ENCODE results near the gene KLHDC4.
"Not testable (repeated sequence)": the region's sequence is repeated elsewhere in the genome, so short reads cannot be mapped to it uniquely, and the experiment has no call there.

Gene KLHDC4

DNA sequence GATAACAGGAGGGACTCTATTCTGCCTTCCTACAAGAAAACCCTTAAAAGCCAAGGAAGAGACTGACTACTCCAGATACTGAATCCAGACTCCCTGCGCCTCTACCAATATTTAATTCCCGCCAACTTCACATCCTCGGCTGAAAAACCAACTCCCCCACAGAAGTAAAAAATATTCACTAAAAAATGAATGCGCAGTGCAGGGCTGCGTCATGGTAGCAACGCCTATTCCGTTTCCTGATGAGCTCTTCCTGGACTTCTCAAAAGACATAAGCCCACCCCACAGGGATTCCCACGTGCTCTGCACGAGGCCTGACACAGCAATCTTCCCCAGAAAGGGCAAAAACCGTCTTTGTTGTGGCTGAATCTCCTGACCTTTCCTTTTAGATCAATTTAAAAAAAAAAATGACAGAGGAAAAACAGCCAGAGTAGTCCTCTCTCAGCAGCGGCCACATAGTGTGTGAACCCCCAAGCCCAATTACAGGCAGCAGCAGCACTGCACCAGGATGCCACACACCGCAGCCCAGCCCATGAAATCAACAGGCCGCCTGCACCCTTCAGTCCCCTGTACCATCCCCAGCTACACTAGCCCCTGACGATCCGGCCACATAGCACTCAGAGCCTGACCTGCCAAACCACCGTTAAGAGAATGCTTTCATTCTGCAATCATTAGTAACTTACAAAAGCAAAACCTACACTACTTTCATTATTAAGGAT is 23.9 kb downstream of the KLHDC4 start:
- no peak for DNase-seq

DNA sequence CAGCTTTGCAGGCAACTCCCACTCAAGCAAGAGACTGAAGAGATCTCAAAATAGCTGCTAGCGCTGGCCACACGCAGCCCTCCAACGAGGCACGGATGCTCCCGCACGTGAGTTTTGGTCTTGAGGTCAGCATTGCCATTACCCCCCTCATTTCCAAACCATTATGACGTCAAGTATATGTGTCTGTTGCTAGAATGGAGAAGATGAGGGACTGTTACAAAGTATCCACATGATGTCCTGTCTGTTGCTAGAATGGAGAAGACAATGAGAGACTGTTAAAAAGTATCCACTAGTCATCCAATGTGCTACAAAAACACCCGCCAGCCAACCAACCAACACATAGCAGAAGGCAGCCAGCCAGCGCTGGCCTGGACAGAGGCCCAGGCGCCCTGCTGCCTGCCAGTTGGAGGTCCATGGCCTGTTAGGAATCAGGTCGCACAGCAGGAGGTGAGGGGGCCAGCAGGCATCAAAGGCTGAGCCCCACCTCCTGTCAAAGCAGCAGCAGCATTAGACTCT is 24.8 kb downstream of the KLHDC4 start:
- no peak for DNase-seq

DNA sequence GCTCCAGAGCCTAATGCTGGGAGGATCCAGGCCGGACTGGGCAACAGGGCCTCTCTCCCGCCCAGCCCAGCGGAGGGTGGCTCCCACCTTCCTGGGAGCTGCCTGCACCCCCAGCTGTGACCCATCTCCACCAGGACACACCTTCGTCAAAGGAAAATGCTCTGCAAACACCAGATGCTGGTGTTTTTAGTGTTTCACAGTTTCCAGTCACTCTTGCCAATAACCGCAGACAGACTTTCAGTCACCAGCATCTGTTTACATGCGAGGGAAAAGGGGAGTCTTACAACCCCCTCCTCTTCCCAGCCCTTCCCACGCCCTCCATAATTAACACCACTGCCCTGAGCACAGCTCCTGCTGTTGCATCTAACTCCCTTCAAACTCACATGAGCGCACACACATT is 25.3 kb downstream of the KLHDC4 start:
- DNase-seq, result no peak

DNA sequence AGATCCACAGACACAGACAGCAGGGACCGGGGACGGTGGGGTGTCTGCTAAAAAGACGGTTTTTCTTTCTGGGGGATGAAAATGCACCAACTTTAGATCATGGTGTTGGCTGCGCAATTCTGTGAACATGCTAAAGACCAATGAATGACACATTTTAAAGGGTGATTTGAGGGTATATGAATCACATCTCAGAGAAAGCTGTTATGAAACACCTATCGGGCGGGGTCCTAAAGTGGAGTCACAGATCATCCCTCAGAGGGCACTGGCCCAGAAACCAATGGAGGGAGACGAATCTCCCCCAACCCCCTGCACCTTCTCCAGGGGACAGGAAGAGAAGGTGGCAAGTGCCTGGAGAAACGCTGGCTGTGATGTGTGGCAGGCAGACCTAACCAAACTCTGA is 26.0 kb downstream of the KLHDC4 start:
- DNase-seq, result no peak

DNA sequence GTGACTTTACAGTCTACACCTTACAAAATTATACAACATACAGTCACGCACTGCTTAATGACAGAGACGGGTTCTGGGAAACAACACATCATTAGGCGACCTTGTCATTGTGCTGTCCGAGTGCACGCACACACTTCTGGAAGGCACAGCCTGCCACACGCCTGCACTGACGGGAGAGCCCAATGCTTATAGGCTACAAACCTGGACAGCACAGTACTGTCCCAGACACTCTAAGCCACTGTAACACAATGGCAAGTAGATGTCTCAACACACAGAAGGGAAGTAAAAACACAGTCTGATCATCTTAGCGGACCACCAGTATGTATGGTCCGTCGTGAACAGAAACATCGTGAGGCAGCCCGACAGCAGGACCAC is 29.8 kb downstream of the KLHDC4 start:
- no peak for DNase-seq

DNA sequence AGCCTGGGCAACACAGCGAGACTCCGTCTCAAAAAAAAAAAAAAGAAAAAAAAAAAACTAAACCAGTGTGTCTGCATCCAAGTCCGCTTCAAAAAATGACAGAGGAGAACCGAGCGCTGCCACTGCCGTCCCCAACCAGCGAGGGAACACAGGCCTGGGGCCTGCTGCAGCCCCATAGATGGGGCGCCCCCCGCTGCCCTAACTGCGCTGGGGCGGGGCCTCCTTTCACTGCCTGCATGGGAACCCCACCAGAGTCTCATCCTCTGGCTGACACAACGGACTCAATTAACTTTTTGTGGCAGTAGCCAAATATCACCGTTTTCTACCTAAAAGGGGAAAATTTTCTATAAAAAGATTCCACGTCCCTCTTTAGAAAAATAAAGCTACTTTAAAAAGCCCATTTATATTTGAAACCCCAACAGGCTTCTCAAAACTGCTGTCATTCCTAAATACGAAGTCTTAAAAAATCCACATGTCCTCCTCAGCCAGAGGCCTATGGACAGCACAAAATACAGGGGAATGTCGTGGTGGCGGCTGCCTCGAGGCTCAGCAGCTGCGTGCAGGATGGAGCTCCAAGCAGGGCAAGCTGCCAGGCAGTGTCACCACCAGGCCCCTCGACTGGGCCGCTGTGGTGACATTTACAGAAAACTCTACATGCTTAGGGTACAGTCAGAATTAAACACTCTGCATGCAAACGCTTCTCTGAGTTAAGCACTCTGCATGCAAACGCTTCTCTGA is 30.3 kb downstream of the KLHDC4 start:
- no peak for DNase-seq

DNA sequence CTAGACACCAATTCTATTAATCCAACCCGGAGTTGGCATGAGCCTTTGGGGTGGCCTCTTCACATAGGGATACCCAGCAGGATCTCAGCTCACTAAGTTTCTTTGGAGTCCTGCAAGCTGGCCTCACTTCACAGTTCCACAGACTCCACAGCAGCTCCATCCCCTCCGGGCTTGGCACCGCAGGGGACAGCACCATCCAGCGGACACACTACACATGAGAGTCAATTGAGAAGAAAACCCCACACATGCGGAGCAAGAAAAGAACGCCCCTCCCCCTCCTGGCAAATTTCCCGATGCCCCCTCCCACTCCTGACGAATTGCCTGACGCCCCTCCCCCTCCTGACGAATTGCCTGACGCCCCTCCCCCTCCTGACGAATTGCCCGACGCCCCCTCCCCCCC is 31.1 kb downstream of the KLHDC4 start:
- DNase-seq, result no peak

DNA sequence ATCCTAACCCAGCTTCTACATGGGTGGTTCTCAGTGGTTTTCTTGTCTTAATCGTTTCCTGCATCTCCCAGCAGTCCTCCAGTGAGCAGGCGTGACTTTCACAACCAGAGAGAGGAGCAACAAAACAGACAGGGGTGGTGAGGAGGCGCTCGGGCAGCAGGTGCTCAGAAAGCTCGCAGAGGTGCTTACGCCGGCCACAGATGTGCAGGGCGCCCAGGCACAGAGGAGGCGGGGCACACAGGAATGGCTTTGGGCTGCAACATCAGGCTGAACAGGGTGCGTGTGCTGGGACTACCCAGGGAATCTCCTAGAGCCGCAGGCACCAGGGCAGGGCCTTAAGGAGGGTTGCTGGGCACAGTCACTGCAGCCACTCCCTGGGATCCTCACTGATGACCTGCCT is 32.6 kb downstream of the KLHDC4 start:
- no peak for DNase-seq

DNA sequence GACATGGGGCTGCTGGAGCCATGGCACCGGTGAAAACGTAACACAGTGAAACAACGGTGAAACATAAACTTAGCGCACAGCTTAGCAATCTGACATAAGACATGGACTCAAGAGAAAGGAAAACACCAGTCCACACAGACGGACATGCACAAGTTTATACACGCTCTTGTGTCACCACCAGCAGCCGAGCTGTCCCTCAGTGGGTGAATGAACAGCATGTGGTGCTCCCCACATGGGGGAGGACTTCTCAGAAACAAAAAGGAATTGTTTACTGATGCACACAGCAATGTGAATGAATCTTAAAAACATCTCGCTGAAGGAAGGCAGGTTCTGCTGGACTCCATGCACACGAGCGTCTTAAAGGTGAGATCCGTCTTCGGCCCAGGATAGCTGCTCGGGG is 34.2 kb downstream of the KLHDC4 start:
- no peak for DNase-seq

DNA sequence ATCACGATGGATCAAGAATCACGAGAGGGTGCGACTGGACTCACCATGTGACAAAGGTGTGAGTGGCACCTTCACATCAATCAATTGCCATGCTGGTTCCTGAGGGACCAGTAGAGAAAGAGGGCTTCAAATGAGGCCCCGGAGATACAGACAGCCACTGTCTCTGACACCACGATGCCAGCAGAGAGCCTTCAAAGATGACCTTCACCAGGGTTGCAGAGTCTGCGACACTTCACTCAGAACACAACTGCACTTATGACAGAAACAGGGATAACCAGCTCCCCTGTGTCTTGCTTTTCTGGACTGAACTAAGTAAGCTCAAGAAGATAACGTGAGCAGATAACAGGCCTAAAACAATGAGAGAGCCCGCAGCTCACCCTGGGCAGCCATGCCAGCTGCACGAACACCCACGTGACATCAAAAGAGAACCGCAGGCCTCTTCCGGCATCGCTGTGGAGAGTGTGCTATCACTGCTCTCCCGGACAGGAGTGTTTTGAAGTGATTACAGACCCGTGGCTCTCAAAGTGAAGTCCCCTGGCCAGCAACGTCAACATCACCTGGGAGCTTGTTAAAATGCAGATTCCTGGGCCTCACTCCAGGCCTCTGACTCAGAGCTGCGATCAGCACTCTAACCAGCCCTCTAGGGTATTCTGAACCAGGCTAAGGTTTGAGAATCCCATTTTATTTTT is 36.4 kb downstream of the KLHDC4 start:
- no peak for DNase-seq

DNA sequence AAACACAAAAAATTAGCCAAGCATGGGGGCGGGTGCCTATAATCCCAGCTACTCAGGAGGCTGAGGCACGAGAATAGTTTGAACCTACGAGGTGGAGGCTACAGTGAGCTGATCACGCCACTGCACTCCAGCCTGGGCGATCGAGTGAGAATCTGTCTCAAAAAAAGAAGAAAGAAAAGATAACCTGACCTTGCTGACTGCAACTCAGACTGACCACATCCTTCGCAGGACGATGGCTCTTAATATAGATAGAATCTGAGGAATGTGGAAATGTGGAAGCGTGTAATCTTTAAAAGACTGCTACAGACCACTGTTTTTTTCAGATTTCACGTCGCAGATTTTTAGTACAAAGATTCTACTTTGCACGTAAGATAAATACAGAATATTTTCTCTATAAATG is 37.8 kb downstream of the KLHDC4 start:
- DNase-seq, result no peak

DNA sequence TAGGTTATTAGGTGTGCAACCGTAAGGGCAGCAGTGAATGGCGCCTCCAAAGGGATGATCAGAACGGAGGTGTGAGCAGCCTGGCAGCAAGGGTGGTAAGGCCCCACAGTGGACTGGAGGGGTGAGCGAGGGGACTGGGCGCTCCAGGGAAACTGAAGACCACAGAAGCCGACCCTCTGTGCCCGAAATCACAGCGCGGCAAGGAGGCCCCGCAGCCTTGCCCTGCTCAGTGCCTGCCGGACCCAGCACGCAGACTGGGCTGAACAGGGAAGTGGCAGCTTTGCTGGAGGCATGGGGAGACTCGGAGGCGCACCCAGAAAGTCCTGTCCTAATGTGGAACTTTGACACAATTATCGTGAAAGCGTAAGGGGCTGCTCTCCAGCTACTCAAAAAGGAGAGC is 38.4 kb downstream of the KLHDC4 start:
- DNase-seq, result no peak

DNA sequence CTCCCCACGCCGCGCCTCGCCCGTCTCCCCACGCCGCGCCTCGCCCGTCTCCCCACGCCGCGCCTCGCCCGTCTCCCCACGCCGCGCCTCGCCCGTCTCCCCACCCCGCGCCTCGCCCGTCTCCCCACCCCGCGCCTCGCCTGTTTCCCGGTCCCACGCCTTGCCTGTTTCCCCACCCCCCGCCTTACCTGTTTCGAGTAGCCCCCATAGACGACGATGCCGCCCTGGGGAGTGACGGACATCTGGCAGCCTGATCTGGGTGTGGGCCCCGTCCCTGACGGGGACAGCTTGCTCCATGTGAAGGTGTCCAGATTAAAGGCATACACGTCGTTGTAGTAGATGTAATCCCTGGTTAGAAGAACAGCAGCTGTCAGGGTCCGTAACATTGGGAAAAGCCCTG is 39.2 kb downstream of the KLHDC4 start:
- DNase-seq, result not testable (repeated sequence)

DNA sequence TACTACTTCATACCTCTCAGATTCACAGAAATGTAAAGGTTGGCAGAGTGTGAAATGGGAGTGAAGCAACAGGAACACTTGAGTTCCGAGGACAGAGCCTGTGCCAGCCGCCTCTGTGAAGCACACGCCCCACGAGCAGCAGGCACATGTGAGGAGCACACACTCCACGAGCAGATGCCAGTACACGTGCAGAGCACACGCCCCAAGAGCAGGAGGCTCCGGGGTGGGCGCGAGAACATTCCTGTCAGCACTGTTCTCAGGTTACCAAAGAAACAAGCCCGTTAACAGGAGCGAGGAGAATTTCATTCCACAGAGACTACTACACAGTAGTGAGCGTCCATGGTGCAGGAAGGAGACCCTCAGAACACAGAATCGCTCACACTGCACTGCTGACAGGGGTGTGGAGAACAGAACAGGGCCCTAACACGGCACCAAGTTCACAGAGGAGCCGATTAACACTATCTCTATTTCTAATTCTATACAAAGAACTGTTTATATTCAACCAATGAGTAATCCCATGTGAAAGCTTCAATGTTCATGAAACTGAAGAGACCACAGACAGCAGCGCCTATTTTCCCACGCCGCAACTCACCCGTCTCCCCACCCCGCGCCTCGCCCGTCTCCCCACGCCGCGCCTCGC is 40.1 kb downstream of the KLHDC4 start:
- DNase-seq, result no peak

DNA sequence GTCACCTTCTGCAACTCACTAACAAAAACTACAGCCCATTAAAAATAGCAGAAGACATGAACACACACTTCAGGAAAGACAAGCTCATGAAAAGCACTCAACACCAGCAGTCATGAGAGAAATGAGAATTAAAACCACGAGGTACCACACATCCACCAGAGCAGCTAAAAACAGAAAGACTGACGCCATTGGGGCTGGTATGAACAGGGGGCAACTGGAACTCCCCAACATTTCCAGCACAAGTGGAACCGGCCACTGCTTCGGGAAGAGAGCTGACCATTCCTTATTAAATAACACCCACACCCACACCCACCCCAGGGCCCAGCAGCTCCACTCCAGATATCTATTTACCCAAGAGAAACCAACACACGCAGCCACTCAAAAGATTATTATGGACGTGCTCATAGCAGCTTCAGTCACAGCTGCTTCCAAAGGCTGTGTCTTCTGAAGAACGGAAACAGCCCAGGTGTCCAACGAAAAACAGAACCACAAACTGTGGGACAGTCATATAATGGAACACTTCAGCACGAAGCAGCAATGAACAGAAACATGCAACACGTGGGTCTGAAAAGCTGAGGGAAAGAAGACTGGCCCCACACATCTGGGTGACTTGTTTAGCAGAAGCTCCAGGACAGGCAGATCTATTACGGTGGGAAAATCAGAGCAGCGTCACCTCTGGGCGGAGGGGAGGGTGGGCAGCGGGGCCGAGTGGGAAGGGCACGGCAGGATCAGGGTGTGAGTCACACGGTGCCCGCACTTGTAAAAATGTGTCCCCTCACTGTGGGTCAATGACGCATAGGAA is 41.1 kb downstream of the KLHDC4 start:
- no peak for DNase-seq

DNA sequence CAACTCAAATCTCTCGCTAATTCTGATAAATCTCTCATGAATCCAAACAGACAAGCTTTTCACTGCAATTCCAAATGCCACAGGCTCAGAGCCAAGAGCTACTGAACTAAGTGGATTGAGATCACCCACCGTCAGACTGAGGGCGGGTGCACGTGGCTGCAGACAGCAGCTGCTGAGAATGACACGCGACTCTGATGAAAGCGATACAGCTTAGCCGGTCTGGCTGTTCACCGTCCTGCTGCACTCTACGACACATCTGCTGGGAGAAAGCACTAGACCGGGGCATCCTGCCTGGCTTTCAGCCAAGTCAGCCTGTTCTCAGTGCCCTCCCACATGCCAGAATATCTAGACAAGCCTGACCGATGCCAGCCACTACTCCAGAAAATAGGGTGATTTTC is 42.6 kb downstream of the KLHDC4 start:
- DNase-seq, result peak in 1 of 2 experiments; percentile 33

DNA sequence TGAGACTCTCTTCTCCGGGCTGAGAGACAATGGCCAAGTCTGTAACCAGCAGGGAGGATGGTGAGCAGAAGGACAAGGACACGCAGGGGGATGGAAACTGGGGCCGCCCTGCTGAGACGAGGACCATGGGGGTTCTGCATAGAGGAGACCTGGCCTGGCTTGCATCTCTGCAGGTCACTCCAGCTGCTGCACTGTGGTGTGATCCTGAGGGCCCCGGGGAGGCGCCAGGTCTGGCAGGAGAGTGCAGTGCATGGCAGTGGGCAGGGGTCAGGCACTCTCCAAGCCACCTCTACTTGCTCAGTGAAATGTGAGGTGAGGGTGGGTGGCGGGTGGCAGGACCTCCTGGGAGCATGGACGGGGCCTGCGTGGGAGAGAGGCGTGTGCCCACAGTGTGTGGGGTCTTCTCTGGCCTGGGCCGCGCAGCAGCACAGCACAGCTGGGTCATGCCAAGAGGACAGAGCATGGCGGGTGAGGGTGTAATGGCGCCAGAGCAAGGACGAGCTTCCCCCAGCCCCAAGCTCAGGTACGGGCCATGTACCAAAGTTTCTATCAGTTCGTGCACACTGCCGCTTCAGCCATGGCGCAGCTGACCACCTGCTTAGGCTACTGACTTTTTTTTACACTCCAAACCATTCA is 43.1 kb downstream of the KLHDC4 start:
- DNase-seq, result no peak

DNA sequence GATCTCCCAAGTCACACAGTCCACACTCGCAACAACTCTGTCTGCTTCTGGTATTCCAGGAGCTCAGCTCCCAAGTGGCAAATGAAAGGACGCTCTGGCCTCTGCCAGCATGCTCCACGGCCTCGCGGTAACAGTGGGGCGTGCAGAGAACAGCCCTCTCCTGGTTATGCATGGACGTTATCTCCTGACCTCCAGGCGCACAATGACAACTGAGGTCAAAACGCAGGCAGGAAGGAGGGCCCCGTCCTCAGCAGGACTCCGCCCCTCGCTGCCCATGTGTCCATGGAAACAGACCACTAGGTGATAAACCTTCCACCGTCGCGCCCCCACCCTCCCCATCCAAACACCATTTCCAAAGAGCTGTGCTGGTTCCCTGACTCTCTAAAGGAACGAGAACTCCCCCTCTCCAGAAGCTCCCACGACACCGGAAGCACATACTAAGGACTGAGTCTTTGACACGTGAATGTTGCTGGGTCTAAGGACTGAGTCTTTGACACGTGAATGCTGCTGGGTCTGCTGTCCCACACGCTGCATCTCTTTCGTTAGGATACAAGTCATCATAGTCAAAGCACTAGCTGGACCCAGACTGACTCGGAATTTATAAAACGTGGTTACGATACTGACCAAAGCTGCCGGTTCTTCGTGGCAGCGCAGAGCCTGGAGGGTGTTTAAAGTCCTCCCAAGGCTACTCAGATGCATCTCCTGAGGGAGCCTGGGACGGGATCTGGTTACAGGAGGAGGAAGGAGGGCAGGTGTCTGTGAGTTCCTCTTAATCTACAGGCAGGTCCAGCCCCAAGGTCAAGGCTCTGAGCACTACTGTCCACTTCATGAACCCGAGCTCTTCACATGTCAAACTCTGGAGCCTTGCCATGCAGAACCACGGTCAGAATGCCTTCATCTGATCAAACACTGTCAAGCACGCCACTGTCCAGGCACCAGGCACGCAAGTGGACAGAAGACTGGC is 43.9 kb downstream of the KLHDC4 start:
- no peak for DNase-seq

DNA sequence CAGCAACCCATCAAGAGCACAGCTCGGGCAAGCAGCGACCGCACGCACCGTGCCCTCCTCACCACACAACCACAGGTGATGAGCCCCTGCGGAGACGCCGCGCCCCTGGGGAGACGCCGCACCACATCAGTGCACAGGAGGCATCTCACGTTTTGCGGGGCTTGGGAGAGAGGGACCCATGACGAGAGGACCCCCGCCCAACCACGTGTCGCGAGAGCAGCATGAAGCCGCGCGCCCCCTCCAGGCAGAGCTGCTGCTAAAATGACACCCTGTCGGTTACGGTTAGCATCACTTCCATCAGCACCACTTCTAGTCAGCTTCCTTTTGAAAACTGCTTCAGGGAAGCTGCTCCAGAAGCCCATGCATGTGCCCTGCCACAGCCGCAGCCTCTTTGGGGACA is 45.3 kb downstream of the KLHDC4 start:
- DNase-seq, result no peak

DNA sequence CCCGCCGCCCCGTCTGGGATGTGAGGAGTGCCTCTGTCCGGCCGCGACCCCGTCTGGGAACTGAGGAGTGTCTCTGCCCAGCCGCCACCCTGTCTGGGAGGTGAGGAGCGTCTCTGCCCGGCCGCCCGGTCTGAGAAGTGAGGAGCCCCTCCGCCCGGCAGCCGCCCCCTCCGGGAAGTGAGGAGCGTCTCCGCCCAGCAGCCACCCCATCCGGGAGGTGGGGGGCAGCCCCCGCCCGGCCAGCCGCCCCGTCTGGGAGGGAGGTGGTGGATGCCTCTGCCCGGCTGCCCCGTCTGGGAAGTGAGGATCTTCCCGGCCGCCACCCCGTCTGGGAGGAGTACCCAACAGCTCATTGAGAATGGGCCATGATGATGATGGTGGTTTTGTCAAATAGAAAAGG is 47.0 kb downstream of the KLHDC4 start:
- DNase-seq, result not testable (repeated sequence)

DNA sequence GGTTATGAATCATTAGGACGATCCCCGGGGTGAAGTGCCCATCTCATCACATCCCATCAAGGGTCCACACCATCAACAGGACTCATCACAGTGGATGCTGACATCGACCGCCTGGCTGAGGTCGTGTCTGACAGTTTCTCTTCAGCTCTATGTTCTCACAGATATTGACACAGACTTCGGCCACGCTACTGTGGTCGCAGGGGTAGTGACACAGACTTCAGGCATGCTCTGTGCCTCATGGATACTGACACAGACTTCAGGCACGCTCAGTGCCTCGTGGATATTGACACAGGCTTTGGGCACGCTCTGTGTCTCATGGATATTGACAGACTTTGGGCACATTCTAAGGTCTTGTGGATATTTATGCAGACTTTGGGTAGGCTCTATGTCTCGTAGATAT is 50.1 kb downstream of the KLHDC4 start:
- DNase-seq, result no peak
